Parathyroid adenoma (tissue), 2 donors: ENCODE measurements around the gene HAUS6.
"Not testable (repeated sequence)": the region's sequence is repeated elsewhere in the genome, so short reads cannot be mapped to it uniquely, and the experiment has no call there.

Experiments used
- H2AFZ ChIP-seq: fragments of 300-600 bp; sonication (generic); one replicate; pipeline ENCODE4 v1.7.0; 2017; ENCODE audit warnings: antibody characterized with exemption, mild to moderate bottlenecking
- H3K27ac ChIP-seq: fragments of 300-600 bp; sonication (generic); one replicate; pipeline ENCODE4 v1.7.0; 2017
- H3K27me3 ChIP-seq: fragments of 300-600 bp; sonication (generic); one replicate; pipeline ENCODE4 v1.7.0; 2017; ENCODE audit warnings: low read length; ENCODE audit not compliant: control insufficient read depth, insufficient read depth
- H3K36me3 ChIP-seq: fragments of 300-600 bp; sonication (generic); one replicate; pipeline ENCODE4 v1.7.0; 2017; ENCODE audit warnings: low read length; ENCODE audit not compliant: control insufficient read depth, insufficient read depth
- H3K4me1 ChIP-seq: fragments of 300-600 bp; sonication (generic); one replicate; pipeline ENCODE4 v1.7.0; 2017; ENCODE audit warnings: control low read depth
- H3K4me2 ChIP-seq: fragments of 300-600 bp; sonication (generic); one replicate; pipeline ENCODE4 v1.7.0; 2017; ENCODE audit warnings: low read length
- H3K4me3 ChIP-seq: fragments of 300-600 bp; sonication (generic); one replicate; pipeline ENCODE4 v1.7.0; 2017; ENCODE audit warnings: low read depth, low read length
- H3K79me2 ChIP-seq: fragments of 300-600 bp; sonication (generic); one replicate; pipeline ENCODE4 v1.7.0; 2017; ENCODE audit warnings: control low read depth
- H3K9ac ChIP-seq: fragments of 300-600 bp; sonication (generic); one replicate; pipeline ENCODE4 v1.7.0; 2017; ENCODE audit warnings: mild to moderate bottlenecking
- H3K9me3 ChIP-seq: fragments of 300-600 bp; sonication (generic); one replicate; pipeline ENCODE4 v1.7.0; 2017; ENCODE audit warnings: low read length; ENCODE audit not compliant: control insufficient read depth
- CTCF ChIP-seq: fragments of 300-600 bp; sonication (generic); IDR thresholded peaks from one replicate; pipeline ENCODE4 v1.7.0; 2017; ENCODE audit warnings: antibody characterized with exemption, mild to moderate bottlenecking
- donor health status: primary hyperparathyroidism.

HAUS6 gene

GRCh38 chr9:19026375-19026774 lies 76.3 kb downstream of the HAUS6 start:
- Histone ChIP-seq H3K4me2 (no peak overlapping the region), H3K79me2 (no peaks in the 10 kb centered on the region), H3K4me1 (no peaks in the 10 kb centered on the region), H3K9ac (no peak overlapping the region), H3K9me3 (no peaks in the 10 kb centered on the region), H3K36me3 (no peaks in the 10 kb centered on the region), H3K27ac (no peak overlapping the region), H2AFZ (no peak overlapping the region), H3K27me3 (no peaks in the 10 kb centered on the region), H3K4me3 (no peak overlapping the region)
- no peak for TF ChIP-seq CTCF

GRCh38 chr9:19023078-19023477 lies 79.6 kb downstream of the HAUS6 start:
- no peaks in the 10 kb centered on the region for H3K79me2 ChIP-seq
- H3K4me1 ChIP-seq, result no peaks in the 10 kb centered on the region
- no peak overlapping the region for H3K9ac ChIP-seq
- H3K4me3 ChIP-seq, result no peak overlapping the region
- H3K9me3 ChIP-seq, result no peaks in the 10 kb centered on the region
- H3K4me2 ChIP-seq, result no peak overlapping the region
- no peak for TF ChIP-seq CTCF
- H2AFZ ChIP-seq, result no peak overlapping the region
- H3K27ac ChIP-seq, result no peak overlapping the region
- no peaks in the 10 kb centered on the region for H3K27me3 ChIP-seq
- no peaks in the 10 kb centered on the region for H3K36me3 ChIP-seq

- Histone ChIP-seq H3K4me1 (no peaks in the 10 kb centered on the region), H3K4me3 (no peak overlapping the region), H3K79me2 (no peaks in the 10 kb centered on the region), H2AFZ (no peak overlapping the region), H3K27ac (no peak overlapping the region), H3K27me3 (no peaks in the 10 kb centered on the region), H3K36me3 (no peaks in the 10 kb centered on the region), H3K9ac (no peak overlapping the region), H3K4me2 (no peak overlapping the region), H3K9me3 (no peaks in the 10 kb centered on the region)
- TF ChIP-seq CTCF, result no peak
These were observed 80.5 kb downstream of the HAUS6 start for GRCh38 chr9:19022206-19022605.

- H3K4me3 ChIP-seq, H3K9ac ChIP-seq, H3K79me2 ChIP-seq, H3K9me3 ChIP-seq, H3K4me1 ChIP-seq, H3K27ac ChIP-seq, H2AFZ ChIP-seq, H3K4me2 ChIP-seq, H3K36me3 ChIP-seq, H3K27me3 ChIP-seq: not testable (repeated sequence)
These were observed 81.1 kb downstream of the HAUS6 start for GRCh38 chr9:19021649-19022048.

GRCh38 chr9:19020886-19021455 lies 81.7 kb downstream of the HAUS6 start:
- no peak overlapping the region for H2AFZ ChIP-seq
- H3K27ac ChIP-seq, result no peak overlapping the region
- H3K27me3 ChIP-seq, result no peaks in the 10 kb centered on the region

More at GRCh38 chr9:19020886-19021455, 81.7 kb downstream of the HAUS6 start:
- no peak overlapping the region for H3K4me3 ChIP-seq
- no peak overlapping the region for H3K4me2 ChIP-seq
- no peak overlapping the region for H3K9ac ChIP-seq
- no peaks in the 10 kb centered on the region for H3K36me3 ChIP-seq
- no peaks in the 10 kb centered on the region for H3K4me1 ChIP-seq
- TF ChIP-seq CTCF, result no peak
- no peaks in the 10 kb centered on the region for H3K9me3 ChIP-seq
- no peaks in the 10 kb centered on the region for H3K79me2 ChIP-seq
